GM23338 (cell line): ENCODE data around the gene DTX1. TPM values are rescaled to one million over a fixed set of nuclear protein-coding genes. Genes with fewer than 3 reads are reported as not detected.

ENCODE experiments used
- ATAC-seq: fragments of 200-7000 bp; cut with Tn5 transposase; 3 replicates; pipeline ENCODE4 v1.9.1; 2020
- DNase-seq: peaks from one replicate; pipeline ENCODE4 v3.0.0-alpha.2; 2015; ENCODE audit warnings: low spot score
- H2AFZ ChIP-seq: fragments of 200-600 bp; sonication (generic); 2 replicates; pipeline ENCODE4 v1.8.0; 2016; ENCODE audit warnings: antibody characterized with exemption, mild to moderate bottlenecking, moderate library complexity
- H3F3A ChIP-seq: fragments of 200-600 bp; sonication (generic); replicated peaks from 2 replicates; pipeline ENCODE4 v1.8.0; 2017; ENCODE audit warnings: antibody characterized with exemption, mixed run types, low read depth
- H3K27ac ChIP-seq: fragments of 200-600 bp; sonication (generic); 2 replicates; pipeline ENCODE4 v1.6.1; 2016; ENCODE audit warnings: low read depth
- H3K27me3 ChIP-seq: fragments of 200-600 bp; sonication (generic); 2 replicates; pipeline ENCODE4 v1.8.0; 2016; ENCODE audit warnings: mild to moderate bottlenecking, mixed run types, moderate library complexity; ENCODE audit not compliant: insufficient read depth
- H3K36me3 ChIP-seq: fragments of 200-600 bp; sonication (generic); 2 replicates; pipeline ENCODE4 v1.8.0; 2016; ENCODE audit warnings: mild to moderate bottlenecking; ENCODE audit not compliant: insufficient read depth
- H3K4me1 ChIP-seq: fragments of 200-600 bp; sonication (generic); 2 replicates; pipeline ENCODE4 v1.8.0; 2016; ENCODE audit warnings: mild to moderate bottlenecking, moderate library complexity; ENCODE audit not compliant: insufficient read depth
- H3K4me2 ChIP-seq: fragments of 200-600 bp; sonication (generic); 2 replicates; pipeline ENCODE4 v1.7.1; 2017; ENCODE audit warnings: mixed run types
- H3K4me3 ChIP-seq: fragments of 200-600 bp; sonication (generic); 2 replicates; pipeline ENCODE4 v1.6.1; 2016; ENCODE audit warnings: mixed run types
- H3K79me2 ChIP-seq: fragments of 200-600 bp; sonication (generic); replicated peaks from 2 replicates; pipeline ENCODE4 v1.8.0; 2017; ENCODE audit warnings: mild to moderate bottlenecking; ENCODE audit not compliant: insufficient read depth
- H3K9me2 ChIP-seq: fragments of 200-600 bp; sonication (generic); 2 replicates; pipeline ENCODE4 v1.8.0; 2017; ENCODE audit not compliant: insufficient read depth
- H4K20me1 ChIP-seq: fragments of 200-600 bp; sonication (generic); replicated peaks from 2 replicates; pipeline ENCODE4 v1.8.0; 2017; ENCODE audit warnings: mild to moderate bottlenecking; ENCODE audit not compliant: insufficient read depth
- H3K27ac Mint-ChIP-seq: 2 replicates; pipeline ENCODE4 v1.8.0; 2020; ENCODE audit warnings: inconsistent platforms, mild to moderate bottlenecking, moderate library complexity, mixed read lengths
- H3K27me3 Mint-ChIP-seq: 3 replicates; pipeline ENCODE4 v1.8.0; 2022; ENCODE audit warnings: low read depth, mild to moderate bottlenecking, moderate library complexity, mixed read lengths, inconsistent platforms; ENCODE audit not compliant: insufficient read depth, poor library complexity
- H3K36me3 Mint-ChIP-seq: 3 replicates; pipeline ENCODE4 v1.8.0; 2021; ENCODE audit warnings: low read depth, mild to moderate bottlenecking, inconsistent platforms, moderate library complexity, mixed read lengths
- H3K4me1 Mint-ChIP-seq: 3 replicates; pipeline ENCODE4 v1.8.0; 2020; ENCODE audit warnings: mild to moderate bottlenecking, inconsistent platforms, mixed read lengths
- H3K4me3 Mint-ChIP-seq: 3 replicates; pipeline ENCODE4 v1.8.0; 2021; ENCODE audit warnings: moderate library complexity, mild to moderate bottlenecking, inconsistent platforms, mixed read lengths
- H3K9me3 Mint-ChIP-seq: 3 replicates; pipeline ENCODE4 v1.8.0; 2020; ENCODE audit warnings: moderate library complexity, mild to moderate bottlenecking, inconsistent platforms, mixed read lengths
- CREB1 ChIP-seq: fragments of 250-450 bp; sonication (Bioruptor Pico); IDR thresholded peaks from 2 replicates; pipeline ENCODE4 v1.5.0; 2020; ENCODE audit warnings: low read depth, mild to moderate bottlenecking, moderate library complexity
- ETS1 ChIP-seq: IDR thresholded peaks from 2 replicates; pipeline ENCODE4 v1.6.1; 2016; ENCODE audit warnings: antibody characterized with exemption
- EZH2 ChIP-seq: fragments of 200-600 bp; sonication (generic); IDR thresholded peaks from one replicate; pipeline ENCODE4 v1.8.0; 2017; ENCODE audit warnings: antibody characterized with exemption, mild to moderate bottlenecking, low read depth; ENCODE audit not compliant: unreplicated experiment
- EZH2phosphoT487 ChIP-seq: fragments of 200-600 bp; sonication (generic); IDR thresholded peaks from one replicate; pipeline ENCODE4 v1.8.1; 2018; ENCODE audit warnings: antibody characterized with exemption; ENCODE audit not compliant: unreplicated experiment
- NANOG ChIP-seq: IDR thresholded peaks from 2 replicates; pipeline ENCODE4 v1.6.1; 2016; ENCODE audit warnings: antibody characterized with exemption, borderline replicate concordance
- REST ChIP-seq: IDR thresholded peaks from one replicate; pipeline ENCODE4 v1.6.1; 2018; ENCODE audit warnings: antibody characterized with exemption; ENCODE audit not compliant: unreplicated experiment
- STAT1 ChIP-seq: IDR thresholded peaks from one replicate; pipeline ENCODE4 v1.6.1; 2016; ENCODE audit warnings: antibody characterized with exemption; ENCODE audit not compliant: unreplicated experiment
- ZNF114 ChIP-seq: fragments of 250-450 bp; sonication (Bioruptor Pico); IDR thresholded peaks from 2 replicates; pipeline ENCODE4 v1.5.0; 2020; ENCODE audit warnings: mild to moderate bottlenecking, moderate library complexity
- ZNF331 ChIP-seq: fragments of 250-450 bp; sonication (Bioruptor Pico); IDR thresholded peaks from 2 replicates; pipeline ENCODE4 v1.5.0; 2020; ENCODE audit warnings: low read depth, mild to moderate bottlenecking, moderate library complexity
- polyA plus RNA-seq: library from polyadenylated mRNA; unstranded; fragments of >200 nt; fragmentation: Nextera tagmentation; extraction: Ambion mirVana; gene quantifications from 2 replicates; pipeline ENCODE4 v1.2.1, GENCODE V29; 2016
- total RNA-seq: library from RNA; depleted of rRNA; stranded (reverse); fragments of >200 nt; shearing (Covaris generic); gene quantifications from 2 replicates; pipeline ENCODE4 v1.2.3, GENCODE V29; 2014
- TF ChIP-seq, protein P1 (sequence below): fragments of 250-450 bp; sonication (Bioruptor Pico); IDR thresholded peaks from 2 replicates; pipeline ENCODE4 v1.5.0; 2020; ENCODE audit warnings: mild to moderate bottlenecking, moderate library complexity

DTX1 gene
- total and polyA plus RNA-seq, 2 experiments from 2014 or later = 1.6 to 9.0 TPM

- Histone ChIP-seq H3K4me3 (no peak overlapping the region), H3K27me3 (0 out of 2 replicates have a peak, but pooled peaks cover 2% of the 10 kb centered on the region), H3K4me2 (no peak overlapping the region), H3K36me3 (no peaks in the 10 kb centered on the region), H2AFZ (no peak overlapping the region), H4K20me1 (no peaks in the 10 kb centered on the region; the same call in 1 of the 2 replicates), H3K4me1 (peaks cover 13% of the 10 kb centered on the region; the same call in 1 of the 2 replicates), H3K27ac (no peak overlapping the region), H3K79me2 (no peaks in the 10 kb centered on the region), H3F3A (no peaks in the 10 kb centered on the region), H3K9me2 (no peaks in the 10 kb centered on the region)
- TF ChIP-seq EZH2phosphoT487 (no peak), REST (no peak), STAT1 (no peak), ETS1 (no peak), EZH2 (no peak), NANOG (no peak), ZNF331 (no peak), CREB1 (CRISPR knock-in tag) (no peak), ZNF114 (CRISPR knock-in tag) (no peak)
- TF ChIP-seq, protein P1, sequence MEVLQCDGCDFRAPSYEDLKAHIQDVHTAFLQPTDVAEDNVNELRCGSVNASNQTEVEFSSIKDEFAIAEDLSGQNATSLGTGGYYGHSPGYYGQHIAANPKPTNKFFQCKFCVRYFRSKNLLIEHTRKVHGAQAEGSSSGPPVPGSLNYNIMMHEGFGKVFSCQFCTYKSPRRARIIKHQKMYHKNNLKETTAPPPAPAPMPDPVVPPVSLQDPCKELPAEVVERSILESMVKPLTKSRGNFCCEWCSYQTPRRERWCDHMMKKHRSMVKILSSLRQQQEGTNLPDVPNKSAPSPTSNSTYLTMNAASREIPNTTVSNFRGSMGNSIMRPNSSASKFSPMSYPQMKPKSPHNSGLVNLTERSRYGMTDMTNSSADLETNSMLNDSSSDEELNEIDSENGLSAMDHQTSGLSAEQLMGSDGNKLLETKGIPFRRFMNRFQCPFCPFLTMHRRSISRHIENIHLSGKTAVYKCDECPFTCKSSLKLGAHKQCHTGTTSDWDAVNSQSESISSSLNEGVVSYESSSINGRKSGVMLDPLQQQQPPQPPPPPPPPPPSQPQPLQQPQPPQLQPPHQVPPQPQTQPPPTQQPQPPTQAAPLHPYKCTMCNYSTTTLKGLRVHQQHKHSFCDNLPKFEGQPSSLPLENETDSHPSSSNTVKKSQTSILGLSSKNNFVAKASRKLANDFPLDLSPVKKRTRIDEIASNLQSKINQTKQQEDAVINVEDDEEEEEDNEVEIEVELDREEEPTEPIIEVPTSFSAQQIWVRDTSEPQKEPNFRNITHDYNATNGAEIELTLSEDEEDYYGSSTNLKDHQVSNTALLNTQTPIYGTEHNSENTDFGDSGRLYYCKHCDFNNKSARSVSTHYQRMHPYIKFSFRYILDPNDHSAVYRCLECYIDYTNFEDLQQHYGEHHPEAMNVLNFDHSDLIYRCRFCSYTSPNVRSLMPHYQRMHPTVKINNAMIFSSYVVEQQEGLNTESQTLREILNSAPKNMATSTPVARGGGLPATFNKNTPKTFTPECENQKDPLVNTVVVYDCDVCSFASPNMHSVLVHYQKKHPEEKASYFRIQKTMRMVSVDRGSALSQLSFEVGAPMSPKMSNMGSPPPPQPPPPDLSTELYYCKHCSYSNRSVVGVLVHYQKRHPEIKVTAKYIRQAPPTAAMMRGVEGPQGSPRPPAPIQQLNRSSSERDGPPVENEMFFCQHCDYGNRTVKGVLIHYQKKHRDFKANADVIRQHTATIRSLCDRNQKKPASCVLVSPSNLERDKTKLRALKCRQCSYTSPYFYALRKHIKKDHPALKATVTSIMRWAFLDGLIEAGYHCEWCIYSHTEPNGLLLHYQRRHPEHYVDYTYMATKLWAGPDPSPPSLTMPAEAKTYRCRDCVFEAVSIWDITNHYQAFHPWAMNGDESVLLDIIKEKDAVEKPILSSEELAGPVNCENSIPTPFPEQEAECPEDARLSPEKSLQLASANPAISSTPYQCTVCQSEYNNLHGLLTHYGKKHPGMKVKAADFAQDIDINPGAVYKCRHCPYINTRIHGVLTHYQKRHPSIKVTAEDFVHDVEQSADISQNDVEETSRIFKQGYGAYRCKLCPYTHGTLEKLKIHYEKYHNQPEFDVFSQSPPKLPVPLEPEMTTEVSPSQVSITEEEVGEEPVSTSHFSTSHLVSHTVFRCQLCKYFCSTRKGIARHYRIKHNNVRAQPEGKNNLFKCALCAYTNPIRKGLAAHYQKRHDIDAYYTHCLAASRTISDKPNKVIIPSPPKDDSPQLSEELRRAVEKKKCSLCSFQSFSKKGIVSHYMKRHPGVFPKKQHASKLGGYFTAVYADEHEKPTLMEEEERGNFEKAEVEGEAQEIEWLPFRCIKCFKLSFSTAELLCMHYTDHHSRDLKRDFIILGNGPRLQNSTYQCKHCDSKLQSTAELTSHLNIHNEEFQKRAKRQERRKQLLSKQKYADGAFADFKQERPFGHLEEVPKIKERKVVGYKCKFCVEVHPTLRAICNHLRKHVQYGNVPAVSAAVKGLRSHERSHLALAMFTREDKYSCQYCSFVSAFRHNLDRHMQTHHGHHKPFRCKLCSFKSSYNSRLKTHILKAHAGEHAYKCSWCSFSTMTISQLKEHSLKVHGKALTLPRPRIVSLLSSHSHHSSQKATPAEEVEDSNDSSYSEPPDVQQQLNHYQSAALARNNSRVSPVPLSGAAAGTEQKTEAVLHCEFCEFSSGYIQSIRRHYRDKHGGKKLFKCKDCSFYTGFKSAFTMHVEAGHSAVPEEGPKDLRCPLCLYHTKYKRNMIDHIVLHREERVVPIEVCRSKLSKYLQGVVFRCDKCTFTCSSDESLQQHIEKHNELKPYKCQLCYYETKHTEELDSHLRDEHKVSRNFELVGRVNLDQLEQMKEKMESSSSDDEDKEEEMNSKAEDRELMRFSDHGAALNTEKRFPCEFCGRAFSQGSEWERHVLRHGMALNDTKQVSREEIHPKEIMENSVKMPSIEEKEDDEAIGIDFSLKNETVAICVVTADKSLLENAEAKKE (CRISPR knock-in tag) = no peak
- Mint-ChIP-seq H3K27me3 (peaks cover 7% of the 10 kb centered on the region), H3K36me3 (no peaks in the 10 kb centered on the region), H3K9me3 (no peaks in the 10 kb centered on the region), H3K4me3 (no peak overlapping the region), H3K27ac (no peak overlapping the region), H3K4me1 (peaks cover 34% of the 10 kb centered on the region)
- no peak for ATAC-seq
- DNase-seq = no peak
Observed at GRCh38 chr12:113063396-113064350, 7.1 kb downstream of the DTX1 start.
